A673 (cell line): Measurements from ENCODE around the gene CTF1. TPM values are rescaled to one million over a fixed set of nuclear protein-coding genes. Genes with fewer than 3 reads are reported as not detected.

Source experiments
- BruUV-seq: library from RNA; stranded (reverse); fragments of 400-500 nt; replicated peaks from 2 replicates; lab custom pipeline; 2021; lab: Mats Ljungman, UMichigan
- CTCF ChIA-PET: fragments of 300-600 bp; sonication (Branson Sonifier 250); formaldehyde crosslinking; loops from one replicate; lab custom pipeline; 2022; ENCODE audit warnings: antibody characterized with exemption; lab: Charles Lee
- POLR2A ChIA-PET: fragments of 300-600 bp; sonication (Branson Sonifier 250); formaldehyde crosslinking; loops from one replicate; lab custom pipeline; 2022; ENCODE audit warnings: antibody characterized with exemption; ENCODE audit not compliant: low non-redundant PET; lab: Charles Lee
- DNase-seq: peaks from one replicate; pipeline ENCODE4 v3.0.0-alpha.2; 2015; ENCODE audit warnings: low spot score
- H3K27ac ChIP-seq: fragments of 200-600 bp; sonication (generic); 2 replicates; pipeline ENCODE4 v1.5.1; 2016; ENCODE audit warnings: mixed run types, low read depth, mild to moderate bottlenecking, mixed read lengths, antibody characterized with exemption, low read length; ENCODE audit not compliant: poor library complexity, severe bottlenecking
- H3K27me3 ChIP-seq: fragments of 200-600 bp; sonication (generic); replicated peaks from 2 replicates; pipeline ENCODE4 v1.6.1; 2017; ENCODE audit warnings: mixed run types, low read depth, mild to moderate bottlenecking, mixed read lengths, antibody characterized with exemption, low read length; ENCODE audit not compliant: insufficient read depth, poor library complexity
- H3K36me3 ChIP-seq: fragments of 200-600 bp; sonication (generic); 2 replicates; pipeline ENCODE4 v1.6.1; 2016; ENCODE audit warnings: mixed run types, mild to moderate bottlenecking, mixed read lengths, antibody characterized with exemption, low read length; ENCODE audit not compliant: insufficient read depth, poor library complexity, severe bottlenecking
- H3K4me1 ChIP-seq: fragments of 200-600 bp; sonication (generic); 2 replicates; pipeline ENCODE4 v1.6.1; 2017; ENCODE audit warnings: mixed run types, mild to moderate bottlenecking, mixed read lengths, antibody characterized with exemption, low read length; ENCODE audit not compliant: insufficient read depth, poor library complexity, severe bottlenecking
- H3K4me3 ChIP-seq: fragments of 200-600 bp; sonication (generic); 2 replicates; pipeline ENCODE4 v1.5.1; 2016; ENCODE audit warnings: low read depth, mixed run types, mild to moderate bottlenecking, mixed read lengths, low read length; ENCODE audit not compliant: poor library complexity, severe bottlenecking
- H3K9me3 ChIP-seq: fragments of 200-600 bp; sonication (generic); 2 replicates; pipeline ENCODE4 v1.6.1; 2016; ENCODE audit warnings: mixed run types, low read depth, mild to moderate bottlenecking, mixed read lengths, antibody characterized with exemption, low read length; ENCODE audit not compliant: poor library complexity, severe bottlenecking
- CTCF ChIP-seq: fragments of 300-800, 200-600 bp; sonication (generic); conservative IDR thresholded peaks from 2 replicates; pipeline ENCODE4 v1.5.1; 2017; ENCODE audit warnings: low read depth, mild to moderate bottlenecking, antibody characterized with exemption, low read length, moderate library complexity, mixed read lengths
- EZH2 ChIP-seq: fragments of 200-600 bp; sonication (generic); IDR thresholded peaks from 2 replicates; pipeline ENCODE4 v1.6.1; 2017; ENCODE audit warnings: borderline replicate concordance, low read depth, mild to moderate bottlenecking, mixed read lengths, antibody characterized with exemption, low read length; ENCODE audit not compliant: poor library complexity, severe bottlenecking
- intact Hi-C: fragments of 100-400 bp; cut with micrococcal nuclease; formaldehyde crosslinking; loops from one replicate; pipeline ENCODE4 v1.10.0; 2022; ENCODE audit not compliant: unreplicated experiment
- total RNA-seq: library from RNA; stranded (reverse); gene quantifications from 2 replicates; pipeline ENCODE4 v1.2.3, GENCODE V29; 2021

Gene CTF1
- total RNA-seq, 1 experiment from 2014 or later: 1.4 TPM

- H3K36me3 ChIP-seq: peaks cover 24% of the 10 kb centered on the region
- ChIA-PET CTCF (interaction anchor here (0.6 to 1.0 kb wide), 4 partner anchors 12 to 200 kb away, joined by 3 to 6 read pairs (median 3); no protein-coding TSS in a partner anchor), POLR2A (interaction anchor here (0.6 kb wide), 2 partner anchors 164 to 1536 kb away, joined by 3 to 6 read pairs; partner anchors contain the start of gene NPIPB11)
- BruUV-seq: no TSS peak
- no peak overlapping the region for H3K4me3 ChIP-seq
- no peaks in the 10 kb centered on the region for H3K9me3 ChIP-seq
- DNase-seq: peak; percentile 70
- peak; percentile 90 for TF ChIP-seq CTCF
- TF ChIP-seq EZH2: no peak
- peak overlapping the region; percentile 16 for H3K27ac ChIP-seq
- H3K27me3 ChIP-seq: no peaks in the 10 kb centered on the region
- H3K4me1 ChIP-seq: no peaks in the 10 kb centered on the region
- intact Hi-C loops: loop anchor here (2.0 kb wide), 1 partner anchor 97 kb away; no protein-coding TSS in a partner anchor
Observed at GRCh38 chr16:30941600-30942425, 45.4 kb downstream of the CTF1 start.

- no peak overlapping the region for H3K4me3 ChIP-seq
- intact Hi-C loops: loop anchor here (2.0 kb wide), 1 partner anchor 98 kb away; no protein-coding TSS in a partner anchor
Observed at GRCh38 chr16:30942426-30942806, 46.0 kb downstream of the CTF1 start.

GRCh38 chr16:30944352-30944751, 47.9 kb downstream of the CTF1 start:
- DNase-seq: no peak
- Histone ChIP-seq H3K36me3 (peaks cover 27% of the 10 kb centered on the region), H3K27ac (no peak overlapping the region), H3K4me3 (no peak overlapping the region), H3K4me1 (peaks cover 7% of the 10 kb centered on the region), H3K27me3 (no peaks in the 10 kb centered on the region), H3K9me3 (no peaks in the 10 kb centered on the region)
- TF ChIP-seq EZH2: no peak
- no peak for TF ChIP-seq CTCF
- ChIA-PET POLR2A (no interaction called here), CTCF (interaction anchor here (0.6 kb wide), 1 partner anchor 101 kb away, joined by 5 read pairs; no protein-coding TSS in a partner anchor)
- intact Hi-C loops: no loop called here
- BruUV-seq: no TSS peak

More at GRCh38 chr16:30942426-30942806, 46.0 kb downstream of the CTF1 start:
- no peaks in the 10 kb centered on the region for H3K4me1 ChIP-seq
- no TSS peak for BruUV-seq
- no peaks in the 10 kb centered on the region for H3K9me3 ChIP-seq
- peaks cover 24% of the 10 kb centered on the region for H3K36me3 ChIP-seq
- no peak overlapping the region for H3K27ac ChIP-seq
- POLR2A ChIA-PET: interaction anchor here (0.6 kb wide), 1 partner anchor 1536 kb away, joined by 6 read pairs; the partner anchor contains the start of gene NPIPB11
- TF ChIP-seq EZH2 (no peak), CTCF (no peak)
- no peak for DNase-seq
- no peaks in the 10 kb centered on the region for H3K27me3 ChIP-seq
- CTCF ChIA-PET: interaction anchor here (1.0 kb wide), 2 partner anchors 97 to 199 kb away, joined by 3 to 6 read pairs; no protein-coding TSS in a partner anchor
